Natural killer cell (primary cell): Measurements from ENCODE around the gene RNF31. TPM values are rescaled to one million over a fixed set of nuclear protein-coding genes. Genes with fewer than 3 reads are reported as not detected.

Experiments used
- ATAC-seq, 3 donors: fragments of 150-1000 bp in 2 of 3; fragments of 200-7000 bp in 1 of 3; cut with Tn5 transposase; 1 replicate in 1 of 3; 2 replicates in 2 of 3; pipeline ENCODE4 v1.10.0; 2021; ENCODE audit warnings: mild to moderate bottlenecking in 2 of 3, moderate library complexity in 2 of 3
- DNase-seq, 2 donors: peaks; one replicate each; pipeline versions ENCODE4 v3.0.0 to v3.0.0-alpha.2; 2013 to 2021; ENCODE audit warnings: mixed read lengths in 1 of 2
- H3K27ac ChIP-seq: one replicate; pipeline ENCODE4 v1.5.1; 2013; ENCODE audit warnings: mild to moderate bottlenecking, low read length
- H3K27me3 ChIP-seq: one replicate; pipeline ENCODE4 v1.6.1; 2013; ENCODE audit warnings: low read length; ENCODE audit not compliant: control insufficient read depth, insufficient read depth
- H3K36me3 ChIP-seq: one replicate; pipeline ENCODE4 v1.6.1; 2013; ENCODE audit warnings: low read length; ENCODE audit not compliant: control insufficient read depth, insufficient read depth
- H3K4me1 ChIP-seq: one replicate; pipeline ENCODE4 v1.6.1; 2013; ENCODE audit warnings: low read length; ENCODE audit not compliant: control insufficient read depth, insufficient read depth
- H3K4me3 ChIP-seq: one replicate; pipeline ENCODE4 v1.5.1; 2013; ENCODE audit warnings: low read length
- H3K9me3 ChIP-seq: one replicate; pipeline ENCODE4 v1.6.1; 2013; ENCODE audit warnings: low read length; ENCODE audit not compliant: control insufficient read depth, insufficient read depth
- H3K27ac Mint-ChIP-seq, 2 donors: one replicate each; pipeline ENCODE4 v1.8.0; 2022; ENCODE audit warnings: mild to moderate bottlenecking in 2 of 2, mixed read lengths in 2 of 2, moderate library complexity in 1 of 2
- H3K27me3 Mint-ChIP-seq, 2 donors: one replicate each; pipeline ENCODE4 v1.8.0; 2022; ENCODE audit warnings: low read depth in 2 of 2, mixed read lengths in 2 of 2
- H3K36me3 Mint-ChIP-seq: one replicate; pipeline ENCODE4 v1.8.0; 2022; ENCODE audit warnings: mixed read lengths
- H3K4me1 Mint-ChIP-seq, 2 donors: one replicate each; pipeline ENCODE4 v1.8.0; 2022; ENCODE audit warnings: mixed read lengths in 2 of 2
- H3K4me3 Mint-ChIP-seq: one replicate; pipeline ENCODE4 v1.8.0; 2022; ENCODE audit warnings: mild to moderate bottlenecking, moderate library complexity, mixed read lengths
- H3K9me3 Mint-ChIP-seq, 2 donors: one replicate each; pipeline ENCODE4 v1.8.0; 2022; ENCODE audit warnings: mixed read lengths in 2 of 2
- CTCF ChIP-seq: fragments of 200-600 bp; IDR thresholded peaks from one replicate; pipeline ENCODE4 v1.8.0; 2022; ENCODE audit warnings: antibody characterized with exemption
- WGBS: methylation state at CpG from one replicate; pipeline ENCODE4 v1.1.7; 2013; ENCODE audit warnings: missing lambda C conversion rate; ENCODE audit not compliant: insufficient coverage; 5-methylcytosine and 5-hydroxymethylcytosine counted together
- intact Hi-C: fragments of 100-400 bp; cut with micrococcal nuclease; formaldehyde crosslinking; loops from one replicate; pipeline ENCODE4 v1.14.2; 2022
- total RNA-seq, 4 donors: library from RNA; stranded (reverse); fragments of 120-200 nt in 1 of 4; gene quantifications; one replicate each; pipeline versions ENCODE4 v1.2.3 to v1.2.4, GENCODE V29; 2013 to 2022

RNF31 gene
- total RNA-seq, 3 donors from 2014 or later (not counting 1 experiment from before 2014, with no cell fraction given), result 96.9 to 134 (median 125) TPM

- DNase-seq, result no peak
- Histone ChIP-seq H3K27ac (no peak overlapping the region), H3K27me3 (no peaks in the 10 kb centered on the region), H3K36me3 (peaks cover 17% of the 10 kb centered on the region), H3K4me1 (peaks cover 5% of the 10 kb centered on the region), H3K4me3 (no peak overlapping the region), H3K9me3 (no peaks in the 10 kb centered on the region)
- H3K4me1 Mint-ChIP-seq, result peaks cover 4 to 12% of the 10 kb centered on the region in 2 donors
- H3K36me3 Mint-ChIP-seq, result peaks cover 10% of the 10 kb centered on the region
- ATAC-seq, result no peak
- intact Hi-C loops, result no loop called here
- no peaks in the 10 kb centered on the region for H3K9me3 Mint-ChIP-seq
- WGBS, result 92% methylated on average over 4 of the region's 4 CpGs
- H3K27ac Mint-ChIP-seq, result no peak overlapping the region
- H3K4me3 Mint-ChIP-seq, result no peak overlapping the region
- no peak for TF ChIP-seq CTCF
- H3K27me3 Mint-ChIP-seq, result no peaks in the 10 kb centered on the region
Observed at GRCh38 chr14:24100197-24100981, 46.9 kb upstream of the RNF31 start.

DNA sequence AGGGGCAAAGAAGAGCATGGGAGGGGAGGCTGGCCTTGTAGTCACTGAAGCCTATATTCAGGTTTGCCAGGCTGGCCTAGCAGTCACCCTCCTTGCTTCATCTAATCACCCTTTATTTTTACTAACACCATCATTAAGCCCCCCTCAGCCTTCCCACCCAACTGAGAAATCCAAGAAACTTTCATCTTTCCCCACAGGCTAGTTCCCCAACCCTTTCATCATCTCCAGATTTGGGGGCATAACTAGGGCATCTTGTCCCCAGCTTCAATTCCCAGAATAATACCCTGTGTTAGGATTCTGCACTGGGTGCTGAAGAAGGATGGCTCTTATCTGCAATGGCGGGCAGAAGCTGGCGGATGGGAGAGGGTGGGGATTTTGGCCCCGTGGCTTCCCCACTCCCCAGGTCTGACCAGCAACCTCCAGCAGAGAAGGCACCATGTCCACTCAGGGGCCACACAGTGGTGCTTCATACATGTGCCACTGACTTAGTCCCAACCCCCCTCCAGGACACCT, 46.3 kb upstream of the RNF31 start:
- H3K27me3 Mint-ChIP-seq, result no peaks in the 10 kb centered on the region
- intact Hi-C loops, result no loop called here
- TF ChIP-seq CTCF, result no peak
- peaks cover 0 to 6% of the 10 kb centered on the region in 2 donors for H3K4me1 Mint-ChIP-seq
- no peaks in the 10 kb centered on the region for H3K9me3 Mint-ChIP-seq
- DNase-seq (no peak), ATAC-seq (no peak)
- H3K9me3 ChIP-seq, result no peaks in the 10 kb centered on the region
- H3K27me3 ChIP-seq, result no peaks in the 10 kb centered on the region
- no peaks in the 10 kb centered on the region for H3K4me1 ChIP-seq
- no peak overlapping the region for H3K27ac ChIP-seq
- peaks cover 10% of the 10 kb centered on the region for H3K36me3 Mint-ChIP-seq
- H3K4me3 ChIP-seq, result no peak overlapping the region
- H3K27ac Mint-ChIP-seq, result no peak overlapping the region
- H3K4me3 Mint-ChIP-seq, result no peak overlapping the region
- 90% methylated on average over 2 of the region's 3 CpGs for WGBS
- H3K36me3 ChIP-seq, result peaks cover 17% of the 10 kb centered on the region

- Histone ChIP-seq H3K36me3 (peaks cover 17% of the 10 kb centered on the region), H3K9me3 (no peaks in the 10 kb centered on the region), H3K27me3 (no peaks in the 10 kb centered on the region), H3K27ac (no peak overlapping the region), H3K4me3 (no peak overlapping the region), H3K4me1 (no peaks in the 10 kb centered on the region)
- Mint-ChIP-seq H3K4me3 (no peak overlapping the region), H3K27me3 (no peaks in the 10 kb centered on the region), H3K4me1 (no peaks in the 10 kb centered on the region), H3K9me3 (no peaks in the 10 kb centered on the region), H3K36me3 (peaks cover 10% of the 10 kb centered on the region), H3K27ac (no peak overlapping the region)
- intact Hi-C loops, result no loop called here
- WGBS, result 97% methylated on average over 7 of the region's 7 CpGs
- ATAC-seq (no peak), DNase-seq (no peak)
- TF ChIP-seq CTCF, result no peak
Observed at GRCh38 chr14:24102357-24103048, 44.8 kb upstream of the RNF31 start.
